ENCODE results near the gene CHST11.

Gene CHST11

GRCh38 chr12:104456417-104456949, at the start of gene CHST11:
TSS of gene CHST11 (plus strand) at chr12:104456948.
- peak; percentile 95 for DNase-seq (ENCODE audit: low spot score)

GRCh38 chr12:104407438-104407837, 49.3 kb upstream of the CHST11 start:
- DNase-seq (ENCODE audit: low spot score) = no peak

- no peak for DNase-seq (ENCODE audit: low spot score)
These were observed 48.8 kb upstream of the CHST11 start for GRCh38 chr12:104407922-104408321.

- DNase-seq (ENCODE audit: low spot score) = no peak
These were observed 46.4 kb upstream of the CHST11 start for GRCh38 chr12:104410326-104410725.

GRCh38 chr12:104410786-104411185, 46.0 kb upstream of the CHST11 start:
- DNase-seq (ENCODE audit: low spot score) = no peak

- DNase-seq (ENCODE audit: low spot score) = peak; percentile 26
These were observed 44.7 kb upstream of the CHST11 start for GRCh38 chr12:104411826-104412641.

- no peak for DNase-seq (ENCODE audit: low spot score)
These were observed 44.1 kb upstream of the CHST11 start for GRCh38 chr12:104412681-104413080.

- DNase-seq (ENCODE audit: low spot score) = no peak
These were observed 43.4 kb upstream of the CHST11 start for GRCh38 chr12:104413330-104413729.

- DNase-seq (ENCODE audit: low spot score) = no peak
These were observed 42.0 kb upstream of the CHST11 start for GRCh38 chr12:104414581-104415341.

- DNase-seq (ENCODE audit: low spot score) = no peak
These were observed 41.3 kb upstream of the CHST11 start for GRCh38 chr12:104415342-104415980.

- no peak for DNase-seq (ENCODE audit: low spot score)
These were observed 40.6 kb upstream of the CHST11 start for GRCh38 chr12:104416136-104416535.

- DNase-seq (ENCODE audit: low spot score) = no peak
These were observed 40.2 kb upstream of the CHST11 start for GRCh38 chr12:104416585-104416984.

- no peak for DNase-seq (ENCODE audit: low spot score)
These were observed 37.0 kb upstream of the CHST11 start for GRCh38 chr12:104419717-104420116.

- DNase-seq (ENCODE audit: low spot score) = no peak
These were observed 35.9 kb upstream of the CHST11 start for GRCh38 chr12:104420868-104421267.

- DNase-seq (ENCODE audit: low spot score) = no peak
These were observed 35.4 kb upstream of the CHST11 start for GRCh38 chr12:104421343-104421742.

- DNase-seq (ENCODE audit: low spot score) = no peak
These were observed 34.3 kb upstream of the CHST11 start for GRCh38 chr12:104422441-104422840.

- no peak for DNase-seq (ENCODE audit: low spot score)
These were observed 33.5 kb upstream of the CHST11 start for GRCh38 chr12:104423273-104423672.

- DNase-seq (ENCODE audit: low spot score) = no peak
These were observed 32.9 kb upstream of the CHST11 start for GRCh38 chr12:104423809-104424208.

- DNase-seq (ENCODE audit: low spot score) = no peak
These were observed 31.8 kb upstream of the CHST11 start for GRCh38 chr12:104424955-104425354.

GRCh38 chr12:104425614-104426013, 31.1 kb upstream of the CHST11 start:
- DNase-seq (ENCODE audit: low spot score) = no peak

GRCh38 chr12:104426926-104427546, 29.7 kb upstream of the CHST11 start:
- DNase-seq (ENCODE audit: low spot score) = peak; percentile 11

GRCh38 chr12:104427547-104427938, 29.2 kb upstream of the CHST11 start:
- no peak for DNase-seq (ENCODE audit: low spot score)

Measured in hepatic stellate cell (primary cell).